ENCODE data around the gene GPR87. TPM values are rescaled to one million over a fixed set of nuclear protein-coding genes. Genes with fewer than 3 reads are reported as not detected.

The GPR87 gene
- total RNA-seq, 1 donor from 2014 or later, result 4.1 TPM

Other genes with a start within 250 kb of the GPR87 start
- 2.2 TPM for gene MED12L, start 231.2 kb downstream of the GPR87 start, total RNA-seq (ENCODE audit: insufficient read depth, low replicate concordance)
- gene GPR171, start 113.6 kb downstream of the GPR87 start, total RNA-seq (ENCODE audit: insufficient read depth, low replicate concordance), result 3.6 TPM
- 8.9 TPM for gene P2RY14, start 38.3 kb downstream of the GPR87 start, total RNA-seq (ENCODE audit: insufficient read depth, low replicate concordance)
- 5.5 TPM for gene P2RY13, start 12.7 kb upstream of the GPR87 start, total RNA-seq (ENCODE audit: insufficient read depth, low replicate concordance)
- 8.9 TPM for gene P2RY12, start 67.9 kb upstream of the GPR87 start, total RNA-seq (ENCODE audit: insufficient read depth, low replicate concordance)
- 7.5 TPM for gene IGSF10, start 144.2 kb upstream of the GPR87 start, total RNA-seq (ENCODE audit: insufficient read depth, low replicate concordance)

Measured in umbilical cord (tissue), 1 donor.